NCI-H2029 (cell line): ENCODE results near the gene MAP2K2.

Experiments used
- DNase-seq: peaks from one replicate; lab custom pipeline; 2025; lab: John Stamatoyannopoulos, UW

MAP2K2 gene

DNA sequence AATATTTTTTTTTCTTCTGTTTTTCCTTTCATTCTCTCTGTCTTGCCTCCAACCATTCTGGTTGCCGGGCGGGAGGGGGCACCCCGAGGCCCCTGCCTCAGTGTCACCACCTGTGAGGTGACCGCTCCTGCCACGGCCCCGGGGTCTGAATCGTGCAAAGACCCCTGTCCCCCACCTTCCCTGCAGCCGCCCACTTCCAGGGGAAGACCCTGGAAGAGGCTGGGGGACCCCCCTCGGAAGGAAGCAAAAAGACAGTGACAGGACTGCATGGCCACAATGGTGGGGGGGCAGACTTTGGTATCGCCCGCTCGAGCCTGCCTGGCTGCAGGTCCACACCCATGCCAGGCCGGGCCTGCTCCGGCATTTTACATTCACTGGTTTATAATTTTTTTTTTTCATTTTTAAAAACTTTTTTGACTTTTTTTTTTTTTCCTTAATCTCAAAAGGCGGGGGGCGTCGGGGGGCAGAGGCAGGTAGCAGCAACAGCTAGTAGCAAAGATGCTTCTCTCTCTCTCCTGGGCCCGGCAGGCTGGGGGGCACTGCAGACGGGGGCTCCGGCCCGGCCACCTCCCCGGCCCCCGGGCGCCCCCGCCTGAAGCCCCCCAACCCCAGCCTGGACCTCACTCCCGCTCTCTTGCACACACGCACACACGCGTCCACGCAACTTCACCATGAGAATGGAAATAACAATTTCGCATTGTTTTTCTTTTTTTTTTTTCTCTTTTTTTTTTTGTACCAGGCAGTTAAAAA is 79.8 kb downstream of the MAP2K2 start:
- DNase-seq, result no peak

DNA sequence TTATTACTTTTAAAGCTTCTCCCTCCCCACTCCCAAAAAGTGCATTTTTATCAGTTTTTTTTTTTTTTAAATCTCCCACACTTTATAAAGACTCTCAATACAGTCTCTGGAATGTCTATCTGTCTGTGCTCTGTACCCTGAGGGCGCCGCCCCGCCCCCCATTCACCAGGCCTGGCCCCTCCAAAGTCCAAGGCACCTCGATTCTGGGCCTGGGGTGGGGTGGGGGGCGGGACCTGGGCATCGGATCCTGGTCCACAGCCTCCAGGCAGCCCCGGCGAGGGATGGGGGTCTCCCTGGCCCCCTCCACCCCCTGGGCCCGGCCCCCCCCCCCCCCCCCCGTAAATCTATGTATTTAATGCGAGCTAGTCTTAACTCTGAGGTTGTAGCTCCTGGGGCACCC is 80.5 kb downstream of the MAP2K2 start:
- DNase-seq, result no peak

- DNase-seq, result no peak
Measured at GRCh38 chr19:4042731-4043082, 81.2 kb downstream of the MAP2K2 start.

DNA sequence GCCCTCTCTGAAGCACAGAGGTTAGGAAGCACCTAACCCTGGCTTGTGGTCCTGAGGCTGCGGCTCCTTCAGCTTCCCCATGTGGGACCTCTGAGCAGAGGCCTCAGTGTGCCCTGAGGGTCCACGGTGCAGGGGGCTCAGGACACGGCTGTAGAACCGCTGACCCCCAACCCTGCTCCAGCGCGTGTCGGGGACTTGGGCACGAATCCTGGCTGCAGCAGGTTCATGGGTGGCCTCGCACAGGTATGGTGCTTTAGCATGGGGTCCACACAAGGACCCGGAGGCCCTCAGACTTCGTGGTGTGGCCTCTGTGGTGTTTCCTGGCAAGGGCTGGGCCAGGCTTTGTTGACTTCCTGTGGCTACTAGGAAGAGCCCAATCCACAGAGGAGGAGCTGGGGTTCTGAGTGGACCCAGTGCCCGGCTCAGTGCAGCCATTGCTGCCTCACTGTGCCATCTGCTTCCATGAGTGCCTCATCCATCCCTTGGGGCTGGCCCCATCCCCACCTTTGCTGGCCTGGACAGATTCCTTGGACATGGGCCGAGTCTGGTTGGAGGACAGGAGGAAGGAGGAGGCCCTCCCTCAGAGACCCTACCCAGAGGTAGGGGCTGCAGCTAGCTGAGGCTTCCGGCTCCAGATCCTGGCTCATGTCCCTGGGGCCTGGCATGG is 81.7 kb downstream of the MAP2K2 start:
- no peak for DNase-seq
